Stimulated activated CD4-positive, alpha-beta T cell treated with anti-CD3 and anti-CD28 coated beads, Interleukin-15, amount 100 ng/mL, for 1 hour (primary cell): Measurements from ENCODE around the gene ECT2.
"Not testable (repeated sequence)": the region's sequence is repeated elsewhere in the genome, so short reads cannot be mapped to it uniquely, and the experiment has no call there.

Experiments
- DNase-seq, 2 donors: peaks; one replicate each; pipeline ENCODE4 v3.0.0-alpha.2; 2020; ENCODE audit warnings: low read depth in 1 of 2, low spot score in 1 of 2

ECT2 gene

GRCh38 chr3:172746475-172746874 is 4.1 kb upstream of the ECT2 start:
- DNase-seq, result no peak

DNA sequence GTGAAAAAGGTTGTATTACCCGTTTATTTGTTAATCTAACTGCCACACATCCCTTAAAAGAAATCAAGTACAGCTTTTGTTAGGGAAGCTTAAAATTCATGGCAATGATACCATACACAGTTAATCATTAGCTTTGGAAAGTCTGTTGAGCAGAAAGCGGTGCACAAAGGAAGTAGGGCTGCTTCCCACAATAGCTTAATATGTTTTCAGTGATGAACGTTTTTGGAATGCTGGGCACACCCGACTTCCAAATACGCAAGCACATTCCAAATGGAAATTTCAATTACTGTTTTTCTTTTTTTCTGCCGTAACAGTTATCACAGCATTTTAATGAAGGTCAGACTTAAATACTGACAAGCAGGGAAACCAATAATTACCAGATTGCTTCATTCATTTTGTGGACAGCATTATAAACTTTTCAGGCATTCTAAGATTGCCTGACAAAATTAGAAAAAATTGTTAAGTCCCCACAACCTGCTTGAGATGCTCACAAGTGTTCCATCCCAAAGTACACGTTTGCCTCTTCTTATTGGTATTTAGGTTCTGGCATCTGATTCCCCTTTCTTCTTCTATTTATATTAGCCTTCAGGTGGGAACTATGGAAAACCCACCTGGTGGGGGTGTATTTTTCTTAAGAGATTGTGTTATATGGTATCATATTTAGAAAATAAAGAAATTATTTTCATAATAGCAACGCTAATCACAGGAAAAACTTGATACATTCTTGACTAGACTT is 1.1 kb upstream of the ECT2 start:
- no peak for DNase-seq

GRCh38 chr3:172750069-172750367 is 508 bp upstream of the ECT2 start:
- DNase-seq, result no peak

GRCh38 chr3:172751175-172751704 is 714 bp downstream of the ECT2 start:
- peak in 1 of 2 donors; percentile 3 for DNase-seq

- no peak for DNase-seq
These were observed 2.1 kb downstream of the ECT2 start for GRCh38 chr3:172752651-172753050.

DNA sequence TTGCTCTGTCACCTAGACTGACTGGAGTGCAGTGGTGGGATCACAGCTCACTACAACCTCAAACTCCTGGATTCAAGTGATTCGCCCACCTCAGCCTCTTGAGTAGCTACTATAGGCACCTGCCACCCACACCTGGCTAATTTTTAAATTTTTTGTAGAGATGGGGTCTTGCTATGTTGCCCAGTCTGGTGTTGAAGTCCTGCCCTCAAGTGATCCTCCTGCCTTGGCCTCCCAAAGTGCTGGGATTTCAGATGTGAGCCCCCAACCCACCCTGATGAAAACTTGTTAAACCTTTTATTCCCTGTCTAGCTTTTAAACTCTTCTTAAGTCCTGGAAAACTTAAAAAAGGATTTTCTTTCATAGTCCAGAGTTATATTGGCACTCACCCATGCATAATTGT is 2.6 kb downstream of the ECT2 start:
- DNase-seq, result no peak

- not testable (repeated sequence) for DNase-seq
These were observed 9.9 kb downstream of the ECT2 start for GRCh38 chr3:172760416-172760815.

GRCh38 chr3:172766241-172766640 is 15.7 kb downstream of the ECT2 start:
- no peak for DNase-seq

- DNase-seq, result no peak
These were observed 16.3 kb downstream of the ECT2 start for GRCh38 chr3:172766718-172767405.

DNA sequence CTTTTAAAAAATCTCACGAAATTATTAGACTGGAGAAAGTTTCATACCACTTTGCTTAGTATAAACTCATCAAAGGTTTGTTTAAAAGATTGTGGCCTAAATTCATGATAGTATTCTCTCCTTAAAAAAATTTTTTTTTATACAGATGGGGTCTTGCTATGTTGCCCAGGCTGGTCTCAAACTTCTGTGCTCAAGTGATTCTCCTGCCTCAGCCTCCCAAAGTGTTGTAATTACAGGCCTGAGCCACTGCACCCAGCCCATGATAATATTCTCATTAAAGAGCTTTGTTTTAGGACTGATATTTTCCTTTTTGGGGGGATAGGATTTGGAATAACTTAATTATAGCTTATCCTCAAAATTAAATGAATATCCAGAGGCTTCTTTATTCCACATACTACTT is 19.9 kb downstream of the ECT2 start:
- no peak for DNase-seq

GRCh38 chr3:172771672-172772071 is 21.1 kb downstream of the ECT2 start:
- no peak for DNase-seq

- no peak for DNase-seq
These were observed 25.7 kb downstream of the ECT2 start for GRCh38 chr3:172776049-172776717.

DNA sequence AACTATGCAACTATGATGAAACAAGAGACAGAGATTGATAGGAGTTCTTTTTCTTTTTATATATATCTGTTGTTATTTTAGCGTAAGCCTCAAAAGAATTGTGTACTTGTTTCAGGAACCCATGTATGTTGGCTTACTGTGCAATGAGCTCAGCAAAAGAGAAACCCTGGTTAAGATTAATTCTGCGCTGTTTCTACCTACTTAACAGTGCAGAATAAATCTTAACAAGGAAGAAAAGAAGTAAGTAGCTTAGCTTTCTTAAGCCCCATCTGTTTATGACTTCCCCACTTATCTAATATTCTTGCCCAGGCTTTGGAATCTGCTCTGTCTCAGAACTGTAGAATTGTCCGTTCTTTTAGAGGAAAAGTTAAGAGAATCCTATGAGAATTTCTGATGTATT is 27.4 kb downstream of the ECT2 start:
- no peak for DNase-seq

GRCh38 chr3:172782235-172782634 is 31.7 kb downstream of the ECT2 start:
- DNase-seq, result no peak

DNA sequence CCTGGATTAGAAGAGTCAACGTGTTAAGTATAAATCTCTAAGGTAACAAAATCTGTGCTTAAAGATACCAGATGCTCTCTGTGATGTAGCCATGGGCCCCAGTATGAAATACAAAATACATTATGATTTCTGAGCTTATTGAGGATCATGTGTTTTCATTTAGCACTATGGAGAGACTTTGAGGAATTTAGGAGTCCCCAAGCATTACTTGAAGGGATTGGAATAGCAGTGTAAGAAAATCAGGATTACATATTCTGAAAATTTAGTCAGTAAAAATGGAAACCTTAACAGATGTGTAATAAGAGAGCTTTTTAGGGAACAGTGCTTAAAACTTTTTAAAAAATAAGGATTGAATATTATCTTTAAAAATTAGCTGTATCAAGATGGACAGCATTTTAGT is 35.5 kb downstream of the ECT2 start:
- DNase-seq, result no peak

DNA sequence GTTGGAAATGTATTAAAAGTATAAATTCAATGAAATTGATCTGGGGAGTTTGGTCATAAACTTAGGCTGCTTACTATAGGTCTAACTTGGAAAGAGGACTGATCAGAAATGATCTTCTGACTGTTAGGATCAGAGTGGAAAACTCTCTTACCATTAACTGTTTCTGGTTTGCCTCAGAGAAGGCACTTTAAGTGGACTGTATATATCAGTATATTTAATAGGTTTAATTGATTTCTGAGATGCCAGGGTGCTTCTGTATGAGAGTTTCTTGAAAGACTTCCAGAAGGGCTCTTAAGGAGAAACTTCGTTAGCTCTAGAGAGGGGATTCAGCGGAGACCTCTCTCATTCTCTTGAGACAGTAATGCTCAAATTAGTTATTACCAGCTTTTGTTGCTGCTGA is 36.5 kb downstream of the ECT2 start:
- DNase-seq, result no peak

DNA sequence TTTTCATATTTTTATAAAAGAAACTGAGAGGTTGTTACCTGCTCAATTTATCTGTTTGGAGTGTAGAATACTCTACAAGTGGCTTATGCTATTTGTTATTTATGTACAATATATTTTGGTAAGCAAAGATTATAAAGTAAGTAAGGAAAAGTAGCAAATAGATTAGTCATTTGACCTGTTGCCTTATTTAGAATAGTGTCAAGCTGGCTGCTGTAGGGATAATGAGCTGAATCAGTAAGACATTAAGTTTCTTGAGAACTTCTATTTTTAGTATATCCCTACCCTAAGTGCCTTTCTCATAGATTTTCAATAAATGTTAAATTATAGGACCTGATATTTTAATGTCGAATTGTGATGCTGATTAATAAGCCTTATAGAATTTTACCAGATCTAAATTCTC is 37.2 kb downstream of the ECT2 start:
- DNase-seq, result no peak

GRCh38 chr3:172799246-172799645 is 48.7 kb downstream of the ECT2 start:
- DNase-seq, result no peak

GRCh38 chr3:172800156-172800555 is 49.6 kb downstream of the ECT2 start:
- DNase-seq, result no peak

GRCh38 chr3:172803489-172803888 is 53.0 kb downstream of the ECT2 start:
- no peak for DNase-seq

GRCh38 chr3:172804323-172804722 is 53.8 kb downstream of the ECT2 start:
- no peak for DNase-seq

DNA sequence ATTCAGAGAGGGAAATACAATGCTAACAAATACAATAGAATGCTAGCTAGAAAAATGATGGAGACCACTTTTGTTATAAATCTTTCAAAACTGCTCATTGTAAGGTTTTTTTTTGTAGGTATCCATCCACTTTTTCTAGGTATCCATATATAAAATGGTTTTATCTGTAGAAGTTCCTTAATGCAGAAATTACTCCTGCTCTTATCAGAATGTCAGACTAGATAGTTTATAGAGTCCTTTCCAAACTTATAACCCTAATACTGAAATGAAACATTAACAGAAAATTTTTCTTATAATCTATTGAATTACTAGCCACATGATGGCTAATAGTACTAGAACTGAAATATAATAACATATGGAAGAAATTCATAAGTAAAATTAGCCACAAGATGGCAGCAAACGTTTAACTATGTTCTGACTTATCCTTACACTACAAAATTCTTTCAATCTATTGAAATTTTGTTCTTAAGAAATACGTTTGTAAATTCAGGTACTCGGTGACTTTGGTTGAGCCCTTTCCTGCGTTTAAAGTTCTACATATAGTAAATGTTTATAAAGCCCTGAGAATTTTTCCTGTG is 58.5 kb downstream of the ECT2 start:
- DNase-seq, result no peak
